ENCODE results near the gene C20orf96.
"Not testable (repeated sequence)": the region's sequence is repeated elsewhere in the genome, so short reads cannot be mapped to it uniquely, and the experiment has no call there.

The C20orf96 gene

DNA sequence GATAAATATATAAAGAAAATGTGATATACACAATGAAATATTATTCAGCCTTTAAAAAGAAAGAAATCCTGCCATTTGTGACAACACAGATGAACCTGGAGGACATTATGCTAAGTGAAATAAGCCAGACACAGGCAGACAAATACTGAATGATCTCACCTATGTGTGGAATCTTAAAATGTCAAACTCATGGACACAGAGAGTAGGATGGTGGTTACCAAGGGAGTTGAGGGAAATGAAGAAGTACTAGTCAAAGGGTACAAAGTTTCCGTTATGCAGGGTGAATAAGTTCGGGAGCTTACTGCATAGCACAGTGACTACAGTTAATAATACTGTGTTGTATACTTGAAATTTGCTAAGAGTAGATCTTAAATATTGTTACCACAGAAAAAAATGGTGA, 47.6 kb downstream of the C20orf96 start:
- DNase-seq (ENCODE audit: low read depth): no peak
- no peak overlapping the region for H3K4me3 ChIP-seq (ENCODE audit: control insufficient read depth, low read depth, low read length)
- TF ChIP-seq, protein P1, sequence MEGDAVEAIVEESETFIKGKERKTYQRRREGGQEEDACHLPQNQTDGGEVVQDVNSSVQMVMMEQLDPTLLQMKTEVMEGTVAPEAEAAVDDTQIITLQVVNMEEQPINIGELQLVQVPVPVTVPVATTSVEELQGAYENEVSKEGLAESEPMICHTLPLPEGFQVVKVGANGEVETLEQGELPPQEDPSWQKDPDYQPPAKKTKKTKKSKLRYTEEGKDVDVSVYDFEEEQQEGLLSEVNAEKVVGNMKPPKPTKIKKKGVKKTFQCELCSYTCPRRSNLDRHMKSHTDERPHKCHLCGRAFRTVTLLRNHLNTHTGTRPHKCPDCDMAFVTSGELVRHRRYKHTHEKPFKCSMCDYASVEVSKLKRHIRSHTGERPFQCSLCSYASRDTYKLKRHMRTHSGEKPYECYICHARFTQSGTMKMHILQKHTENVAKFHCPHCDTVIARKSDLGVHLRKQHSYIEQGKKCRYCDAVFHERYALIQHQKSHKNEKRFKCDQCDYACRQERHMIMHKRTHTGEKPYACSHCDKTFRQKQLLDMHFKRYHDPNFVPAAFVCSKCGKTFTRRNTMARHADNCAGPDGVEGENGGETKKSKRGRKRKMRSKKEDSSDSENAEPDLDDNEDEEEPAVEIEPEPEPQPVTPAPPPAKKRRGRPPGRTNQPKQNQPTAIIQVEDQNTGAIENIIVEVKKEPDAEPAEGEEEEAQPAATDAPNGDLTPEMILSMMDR (IDR thresholded peaks at IDR 0.05; ENCODE audit: control insufficient read depth, insufficient read depth, low read depth, low read length, missing control alignments): no peak

DNA sequence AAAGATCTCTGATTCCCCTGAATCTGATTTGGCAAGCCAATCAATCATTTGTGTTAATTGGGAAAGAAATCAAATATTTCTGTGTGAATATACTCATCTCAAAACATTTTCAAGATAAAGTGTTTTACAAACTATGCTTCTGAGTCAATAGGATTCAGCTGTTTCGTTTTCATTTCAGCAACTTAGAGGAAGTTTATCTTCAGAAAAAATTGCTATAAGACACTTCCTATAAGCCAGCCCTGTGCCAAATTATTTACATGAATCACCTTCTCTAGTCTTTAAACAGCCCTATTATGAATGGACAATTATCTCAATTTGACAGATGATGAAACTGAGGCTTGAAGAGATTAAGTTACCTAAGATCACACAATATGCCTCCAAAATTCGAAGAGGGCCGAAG, 52.6 kb downstream of the C20orf96 start:
- H3K4me3 ChIP-seq (ENCODE audit: control insufficient read depth, low read depth, low read length): no peak overlapping the region
- DNase-seq (ENCODE audit: low read depth): no peak
- TF ChIP-seq, protein P1 (IDR thresholded peaks at IDR 0.05; ENCODE audit: control insufficient read depth, insufficient read depth, low read depth, low read length, missing control alignments): no peak

DNA sequence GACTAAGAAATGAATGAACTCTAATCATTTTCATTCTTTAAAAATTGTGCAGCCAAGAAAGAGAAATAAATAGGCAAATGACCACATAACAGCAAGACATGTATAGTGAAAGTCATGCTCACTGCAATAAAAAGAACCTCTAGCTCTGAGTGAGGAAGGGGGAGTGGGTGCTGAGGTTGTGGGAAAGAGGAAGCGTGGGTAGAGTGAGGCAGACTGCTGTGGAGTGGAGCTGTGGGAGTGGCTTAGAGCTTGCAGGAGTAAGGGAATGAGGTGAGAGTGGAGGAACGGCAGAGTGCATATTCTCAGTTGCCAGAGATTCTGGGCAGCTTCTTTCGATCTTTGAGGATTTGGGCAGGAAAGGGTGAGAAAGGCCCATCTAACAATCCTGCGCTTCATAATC, 53.1 kb downstream of the C20orf96 start:
- no peak for DNase-seq (ENCODE audit: low read depth)
- TF ChIP-seq, protein P1 (IDR thresholded peaks at IDR 0.05; ENCODE audit: control insufficient read depth, insufficient read depth, low read depth, low read length, missing control alignments): no peak
- H3K4me3 ChIP-seq (ENCODE audit: control insufficient read depth, low read depth, low read length): no peak overlapping the region

DNA sequence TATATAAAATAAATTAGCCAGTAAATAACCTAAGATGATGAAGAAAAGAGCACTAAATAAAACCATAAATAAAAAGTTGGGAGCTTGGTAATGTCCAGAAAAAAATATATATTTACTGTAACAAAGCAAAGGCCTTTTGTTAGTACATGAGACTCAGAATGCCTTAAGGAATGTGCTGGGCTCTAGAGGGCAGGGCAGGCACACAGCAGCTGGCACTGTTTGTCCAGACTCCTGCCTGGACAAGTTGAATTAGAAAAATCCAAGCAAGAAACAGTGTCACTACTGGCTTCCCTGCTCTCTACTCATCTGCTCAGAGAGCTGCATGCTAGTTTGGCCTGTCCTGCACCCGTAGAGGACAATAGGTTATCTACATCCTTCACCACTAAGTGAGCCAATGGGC, 54.7 kb downstream of the C20orf96 start:
- no peak for DNase-seq (ENCODE audit: low read depth)
- TF ChIP-seq, protein P1 (IDR thresholded peaks at IDR 0.05; ENCODE audit: control insufficient read depth, insufficient read depth, low read depth, low read length, missing control alignments): peak; percentile 9

DNA sequence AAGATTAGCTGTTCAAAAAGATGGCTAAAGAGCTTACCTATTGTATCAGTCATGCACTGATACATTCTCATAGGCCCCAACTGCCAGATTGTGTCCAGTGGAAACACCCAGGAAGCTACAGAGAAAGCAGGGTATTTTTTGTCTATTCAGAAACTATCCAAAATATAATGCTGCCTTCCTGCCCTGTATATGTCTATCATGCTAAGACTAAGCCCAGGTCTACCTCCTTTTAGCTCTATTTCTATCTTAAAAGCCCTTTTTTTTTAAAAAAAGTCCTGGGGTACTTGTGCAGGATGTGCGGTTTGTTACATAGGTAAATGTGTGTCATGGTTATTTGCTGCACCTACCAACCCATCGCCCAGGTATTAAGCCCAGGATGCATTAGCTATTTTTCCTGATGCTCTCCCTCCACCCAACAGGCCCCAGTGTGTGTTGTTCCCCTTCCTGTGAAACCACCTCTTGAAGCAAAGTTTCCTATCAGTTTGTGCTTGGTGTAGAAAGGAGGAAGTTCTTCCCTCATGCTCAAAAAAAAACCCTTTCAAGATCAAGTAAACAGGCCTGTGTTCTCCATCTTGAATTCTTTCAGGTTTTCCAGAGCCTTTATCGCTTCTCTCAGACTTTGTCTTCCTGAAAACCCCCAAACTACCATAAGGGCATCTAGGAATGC, 63.0 kb downstream of the C20orf96 start:
- TF ChIP-seq, protein P1 (IDR thresholded peaks at IDR 0.05; ENCODE audit: control insufficient read depth, insufficient read depth, low read depth, low read length, missing control alignments): no peak
- H3K4me3 ChIP-seq (ENCODE audit: control insufficient read depth, low read depth, low read length): no peak overlapping the region
- DNase-seq (ENCODE audit: low read depth): no peak

More for the DNA sequence above, 54.7 kb downstream of the C20orf96 start:
- H3K4me3 ChIP-seq (ENCODE audit: control insufficient read depth, low read depth, low read length): no peak overlapping the region

DNA sequence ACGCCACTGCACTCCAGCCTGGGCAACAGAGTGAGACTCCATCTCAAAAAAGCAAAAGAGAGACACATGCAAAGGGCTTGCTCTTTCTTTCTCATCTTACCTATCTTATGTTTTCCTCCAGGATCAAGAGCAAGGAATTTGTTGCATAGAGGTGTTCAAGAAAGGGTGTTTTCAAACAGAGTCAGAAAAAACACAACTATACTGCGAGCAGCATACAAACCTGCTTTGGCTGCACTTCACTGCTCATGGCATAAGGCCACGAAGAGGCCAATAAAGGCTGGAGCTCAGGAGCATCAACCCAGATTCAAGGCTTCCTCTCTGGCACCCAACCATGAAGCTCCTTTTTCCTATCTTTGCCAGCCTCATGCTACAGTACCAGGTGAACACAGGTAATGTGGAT, 63.6 kb downstream of the C20orf96 start, which contains the start of gene DEFB129:
Gene DEFB129 (plus strand): TSS at position 301 of the 400 bp plus-strand sequence. CDS start 31 bp downstream, at position 332.
- H3K4me3 ChIP-seq (ENCODE audit: control insufficient read depth, low read depth, low read length): no peak within 1 kb of the TSS
- TF ChIP-seq, protein P1 (IDR thresholded peaks at IDR 0.05; ENCODE audit: control insufficient read depth, insufficient read depth, low read depth, low read length, missing control alignments): no peak
- no peak for DNase-seq (ENCODE audit: low read depth)

DNA sequence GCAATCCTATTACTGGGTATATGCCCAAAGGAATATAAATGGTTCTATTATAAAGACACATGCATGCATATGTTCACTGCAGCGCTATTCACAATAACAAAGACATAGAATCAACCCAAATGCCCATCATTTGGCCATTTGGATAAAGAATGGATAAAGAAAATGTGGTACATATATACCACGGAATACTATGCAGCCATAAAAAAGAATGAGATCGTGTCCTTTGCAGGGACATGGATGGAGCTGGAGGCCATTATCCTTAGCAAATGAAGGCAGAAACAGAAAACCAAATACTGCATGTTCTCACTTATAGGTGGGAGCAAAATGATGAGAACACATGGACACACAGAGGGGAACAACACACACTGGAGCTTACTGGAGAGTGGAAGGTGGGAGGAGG, 64.7 kb downstream of the C20orf96 start:
- not testable (repeated sequence) for H3K4me3 ChIP-seq (ENCODE audit: control insufficient read depth, low read depth, low read length); DNase-seq (ENCODE audit: low read depth)
